ENCODE data around the gene ZBTB24.

DNA sequence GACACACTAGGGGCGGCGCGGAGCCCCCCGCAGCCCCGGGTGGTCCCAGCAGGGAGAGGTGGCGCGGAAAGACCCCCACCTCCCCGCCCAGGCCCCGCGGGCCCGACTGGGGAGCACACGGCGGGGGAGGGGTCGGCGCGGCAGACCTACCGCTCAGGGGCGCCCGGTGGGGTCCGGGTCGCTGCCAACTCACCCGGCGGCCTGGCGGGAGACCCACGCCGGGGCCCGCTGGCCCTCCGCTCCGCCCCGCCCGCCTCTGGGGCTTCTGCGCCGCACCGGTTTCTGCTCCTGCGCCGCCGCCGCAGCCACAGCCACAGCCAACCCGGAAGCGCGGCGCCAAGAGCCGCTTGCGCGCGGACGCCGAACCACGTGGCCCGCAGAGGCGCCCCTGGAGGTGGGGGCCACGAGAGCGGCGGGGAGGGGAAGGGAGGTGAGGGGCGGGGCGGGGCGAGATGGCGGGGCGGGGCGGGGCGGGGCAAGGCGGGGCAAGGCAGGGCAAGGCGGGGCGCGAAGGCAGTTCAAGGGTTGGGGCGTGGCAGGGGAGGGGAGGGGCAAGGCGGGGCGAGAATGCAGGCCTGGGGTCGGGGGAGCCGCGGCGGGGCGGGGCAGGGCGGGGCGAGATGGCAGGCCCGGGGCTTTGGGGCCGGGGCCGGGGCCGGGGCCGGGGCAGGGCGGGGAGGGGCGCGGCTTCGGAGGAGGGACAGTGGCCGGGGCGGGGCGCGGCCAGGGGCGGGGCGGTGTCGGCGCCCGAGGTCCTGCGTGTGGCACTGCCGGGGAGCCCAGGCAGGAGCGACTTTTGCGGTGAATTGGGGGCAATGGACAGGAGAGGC lies at the start of gene ZBTB24:
- TF ChIP-seq, protein P1, sequence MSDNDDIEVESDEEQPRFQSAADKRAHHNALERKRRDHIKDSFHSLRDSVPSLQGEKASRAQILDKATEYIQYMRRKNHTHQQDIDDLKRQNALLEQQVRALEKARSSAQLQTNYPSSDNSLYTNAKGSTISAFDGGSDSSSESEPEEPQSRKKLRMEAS (IDR thresholded peaks at IDR 0.05; ENCODE audit: low read depth, low read length): peak; percentile 97
- TF ChIP-seq, protein P2, sequence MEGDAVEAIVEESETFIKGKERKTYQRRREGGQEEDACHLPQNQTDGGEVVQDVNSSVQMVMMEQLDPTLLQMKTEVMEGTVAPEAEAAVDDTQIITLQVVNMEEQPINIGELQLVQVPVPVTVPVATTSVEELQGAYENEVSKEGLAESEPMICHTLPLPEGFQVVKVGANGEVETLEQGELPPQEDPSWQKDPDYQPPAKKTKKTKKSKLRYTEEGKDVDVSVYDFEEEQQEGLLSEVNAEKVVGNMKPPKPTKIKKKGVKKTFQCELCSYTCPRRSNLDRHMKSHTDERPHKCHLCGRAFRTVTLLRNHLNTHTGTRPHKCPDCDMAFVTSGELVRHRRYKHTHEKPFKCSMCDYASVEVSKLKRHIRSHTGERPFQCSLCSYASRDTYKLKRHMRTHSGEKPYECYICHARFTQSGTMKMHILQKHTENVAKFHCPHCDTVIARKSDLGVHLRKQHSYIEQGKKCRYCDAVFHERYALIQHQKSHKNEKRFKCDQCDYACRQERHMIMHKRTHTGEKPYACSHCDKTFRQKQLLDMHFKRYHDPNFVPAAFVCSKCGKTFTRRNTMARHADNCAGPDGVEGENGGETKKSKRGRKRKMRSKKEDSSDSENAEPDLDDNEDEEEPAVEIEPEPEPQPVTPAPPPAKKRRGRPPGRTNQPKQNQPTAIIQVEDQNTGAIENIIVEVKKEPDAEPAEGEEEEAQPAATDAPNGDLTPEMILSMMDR (IDR thresholded peaks at IDR 0.05; ENCODE audit: low read depth, low read length): no peak
- peak; percentile 45 for TF ChIP-seq POLR2A (IDR thresholded peaks at IDR 0.05; ENCODE audit: extremely low read depth, insufficient read length)
